ENCODE results near the gene PRKX.

GRCh38 chrX:3669841-3670475 is 43.5 kb downstream of the PRKX start:
- TF ChIP-seq CTCF (IDR thresholded peaks at IDR 0.05) (no peak), POLR2A (IDR thresholded peaks at IDR 0.05) (no peak)

Data from vagina (tissue), 2 donors.